Fibroblast of peridontal ligament (primary cell): ENCODE data around the gene GALNT9.
"Not testable (repeated sequence)": the region's sequence is repeated elsewhere in the genome, so short reads cannot be mapped to it uniquely, and the experiment has no call there.

Experiments used
- DNase-seq: peaks from one replicate; pipeline ENCODE4 v3.0.0-alpha.2; 2010; ENCODE audit errors: extremely low read depth

Gene GALNT9

GRCh38 chr12:132264086-132265010 lies 65.0 kb downstream of the GALNT9 start:
- no peak for DNase-seq

DNA sequence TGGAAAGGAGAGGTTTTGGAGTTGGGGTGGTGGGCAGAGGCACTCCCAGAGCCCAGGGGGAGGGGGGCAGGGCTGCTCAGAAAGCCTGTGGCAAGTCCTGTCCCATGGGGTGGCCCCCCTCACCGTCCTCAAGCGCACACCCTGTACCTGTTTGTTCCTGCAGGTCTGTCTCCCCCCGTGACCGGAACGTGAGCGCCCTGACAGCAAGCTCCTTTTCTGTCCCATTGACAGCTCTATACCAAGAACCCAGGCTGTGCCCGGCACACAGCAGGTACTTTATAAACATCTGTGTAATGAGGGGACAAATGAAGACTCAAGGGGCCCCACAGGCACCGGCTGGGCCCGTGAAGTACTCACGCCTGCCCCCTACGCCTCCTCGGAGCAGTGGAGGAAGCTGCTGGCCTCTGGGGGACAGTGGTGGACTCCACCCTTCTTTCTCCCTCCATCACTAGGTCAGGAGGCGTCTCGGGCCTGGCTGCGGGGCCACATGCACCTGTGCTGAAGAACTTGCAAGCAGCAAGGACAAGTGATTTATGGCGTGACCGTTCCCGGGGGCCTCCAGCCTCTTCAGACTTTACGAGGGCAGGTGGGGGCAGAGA lies 65.8 kb downstream of the GALNT9 start:
- DNase-seq: no peak

- no peak for DNase-seq
Observed at GRCh38 chr12:132263061-132263360, 66.4 kb downstream of the GALNT9 start.

GRCh38 chr12:132262256-132263060 lies 66.9 kb downstream of the GALNT9 start:
- DNase-seq: no peak

DNA sequence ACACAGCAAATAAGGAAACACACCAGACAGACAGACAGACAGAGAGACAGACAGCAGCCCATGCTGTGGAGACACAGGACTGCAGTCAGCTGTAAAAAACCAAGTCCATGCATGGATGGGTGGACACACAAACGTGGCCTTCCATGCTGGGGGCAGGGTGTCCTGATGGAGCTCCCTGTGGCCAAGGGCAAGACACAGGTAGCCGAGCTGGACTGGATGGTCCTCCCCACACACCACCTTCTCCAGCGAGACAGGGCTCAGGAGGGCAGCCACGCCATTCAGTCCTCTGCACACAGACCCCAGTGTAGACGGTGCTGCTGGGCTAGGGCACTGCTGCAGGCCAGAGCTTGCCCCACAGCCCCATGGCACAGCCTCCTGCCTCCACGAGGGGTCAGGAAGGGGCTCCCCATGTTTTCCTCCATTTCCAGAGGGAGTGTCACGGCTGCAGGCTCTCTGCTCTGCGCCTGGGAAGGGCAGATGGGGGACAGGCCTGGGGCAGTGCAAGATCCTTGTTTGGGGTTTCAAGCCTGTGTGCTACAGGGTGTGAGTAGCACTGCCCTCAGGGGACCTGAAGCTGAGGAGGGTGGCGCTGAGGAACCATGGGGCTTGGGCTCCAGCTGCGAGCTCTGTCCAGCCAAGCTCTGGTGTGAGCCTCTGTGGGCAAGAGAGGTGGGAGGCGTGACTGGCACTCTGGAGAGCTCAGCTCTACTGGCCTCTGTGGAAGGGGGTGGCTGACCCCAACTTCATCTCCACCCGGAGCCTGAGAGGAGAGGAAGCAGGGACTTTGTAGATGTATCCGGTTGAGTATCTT lies 67.9 kb downstream of the GALNT9 start:
- no peak for DNase-seq

DNA sequence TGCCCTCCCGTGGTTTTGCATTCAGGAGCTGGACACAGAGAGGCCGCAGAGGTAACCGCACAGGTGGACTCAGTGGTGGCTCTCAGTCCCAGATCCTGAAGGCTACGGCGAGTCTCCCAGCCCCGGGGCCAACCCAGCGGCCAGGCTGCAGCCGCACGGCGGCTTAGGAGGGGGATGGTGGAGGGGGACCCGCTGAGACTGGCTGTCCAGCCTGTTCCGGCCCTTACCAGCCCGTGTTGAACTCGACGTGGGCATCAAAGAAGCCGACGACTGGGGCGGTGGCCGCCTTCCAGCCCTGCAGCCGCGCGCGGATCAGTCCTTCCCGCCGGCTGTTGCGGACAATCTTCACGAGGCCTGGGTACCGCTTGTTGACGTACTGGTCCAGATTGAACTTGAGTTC lies 68.7 kb downstream of the GALNT9 start:
- DNase-seq: no peak

DNA sequence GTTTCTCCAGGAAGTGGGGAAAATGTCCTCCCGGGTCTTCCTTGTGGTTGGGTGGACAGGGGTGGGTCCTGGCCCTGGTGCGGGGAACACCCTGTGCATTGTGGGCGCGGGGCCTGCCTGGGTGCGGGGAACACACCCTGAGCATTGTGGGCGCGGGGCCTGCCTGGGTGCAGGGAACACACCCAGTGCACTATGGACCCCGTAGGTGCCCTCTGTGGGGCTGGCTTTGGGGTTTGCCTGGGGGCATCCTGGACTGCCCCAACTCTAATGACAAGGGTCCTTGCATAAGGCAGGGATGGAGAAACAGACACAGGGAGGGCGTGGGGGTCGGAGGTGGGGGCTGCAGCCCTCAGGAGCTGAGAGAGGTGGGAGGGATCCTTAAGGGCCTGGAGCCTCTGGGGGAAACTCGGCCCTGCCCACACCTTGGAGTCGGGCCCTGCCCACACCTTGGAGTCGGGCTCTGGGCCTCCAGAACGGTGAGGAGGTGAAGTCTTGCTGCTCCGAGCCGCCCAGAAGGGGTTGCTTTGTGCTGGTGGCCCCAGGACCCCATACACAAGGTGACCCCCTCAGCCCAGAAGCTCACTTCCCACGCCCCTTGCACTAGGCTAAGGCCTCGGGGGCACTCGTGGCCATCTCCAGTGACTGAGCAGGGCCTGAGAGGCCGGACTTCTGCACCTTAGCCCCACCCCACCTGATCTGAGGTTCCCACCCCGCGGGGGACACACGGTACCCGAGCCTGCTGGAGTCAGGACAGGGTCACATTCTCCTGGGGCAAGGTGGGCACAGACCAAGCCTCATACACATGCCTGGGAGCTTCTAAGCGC lies 69.3 kb downstream of the GALNT9 start:
- no peak for DNase-seq

GRCh38 chr12:132259364-132259871 lies 70.0 kb downstream of the GALNT9 start:
- no peak for DNase-seq

DNA sequence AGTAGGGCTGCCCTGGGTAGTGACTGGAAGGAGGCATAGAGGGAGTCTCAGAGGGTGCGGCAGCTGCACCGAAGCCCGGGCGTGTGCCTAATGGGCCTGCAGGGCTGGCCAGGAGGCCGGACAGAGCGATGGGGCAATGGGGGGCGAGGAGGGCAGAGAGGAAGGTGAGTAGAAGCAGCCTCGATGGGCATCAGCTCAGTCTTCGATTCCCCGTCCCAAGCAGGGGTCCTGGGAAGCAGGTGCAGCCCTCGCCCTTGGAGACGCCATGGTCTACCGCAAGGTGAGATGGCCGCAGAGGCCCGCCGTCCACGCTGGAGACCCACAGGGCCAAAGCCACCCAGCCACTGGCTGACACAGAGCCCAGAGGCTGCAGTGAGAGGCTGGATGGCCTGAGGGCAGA lies 70.8 kb downstream of the GALNT9 start:
- no peak for DNase-seq

DNA sequence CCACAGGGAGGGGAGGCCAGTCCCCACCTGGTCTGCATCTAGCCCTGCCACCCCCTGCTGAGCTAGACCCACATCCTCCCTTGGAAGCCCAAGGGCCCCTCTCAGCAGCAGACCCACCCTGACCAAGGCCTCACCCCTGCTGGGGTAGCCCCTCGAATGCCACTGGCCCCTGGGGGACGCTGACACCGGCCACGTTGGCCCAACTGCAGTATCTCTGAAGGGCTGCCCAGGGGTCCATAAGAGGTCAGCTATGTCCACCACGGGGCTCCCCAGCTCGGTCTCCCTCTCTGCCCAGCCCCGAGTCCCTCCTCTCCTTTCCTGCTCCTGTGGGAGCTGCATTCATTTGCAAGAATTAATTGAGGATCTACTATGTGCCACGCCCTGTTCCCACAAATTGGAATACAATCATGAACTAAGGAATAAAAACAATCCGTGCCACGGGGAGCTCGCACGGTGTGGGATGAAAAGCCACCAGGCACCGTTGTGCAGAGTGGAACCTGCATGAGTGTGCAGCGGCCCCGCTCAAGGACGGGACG lies 71.4 kb downstream of the GALNT9 start:
- DNase-seq: no peak

DNA sequence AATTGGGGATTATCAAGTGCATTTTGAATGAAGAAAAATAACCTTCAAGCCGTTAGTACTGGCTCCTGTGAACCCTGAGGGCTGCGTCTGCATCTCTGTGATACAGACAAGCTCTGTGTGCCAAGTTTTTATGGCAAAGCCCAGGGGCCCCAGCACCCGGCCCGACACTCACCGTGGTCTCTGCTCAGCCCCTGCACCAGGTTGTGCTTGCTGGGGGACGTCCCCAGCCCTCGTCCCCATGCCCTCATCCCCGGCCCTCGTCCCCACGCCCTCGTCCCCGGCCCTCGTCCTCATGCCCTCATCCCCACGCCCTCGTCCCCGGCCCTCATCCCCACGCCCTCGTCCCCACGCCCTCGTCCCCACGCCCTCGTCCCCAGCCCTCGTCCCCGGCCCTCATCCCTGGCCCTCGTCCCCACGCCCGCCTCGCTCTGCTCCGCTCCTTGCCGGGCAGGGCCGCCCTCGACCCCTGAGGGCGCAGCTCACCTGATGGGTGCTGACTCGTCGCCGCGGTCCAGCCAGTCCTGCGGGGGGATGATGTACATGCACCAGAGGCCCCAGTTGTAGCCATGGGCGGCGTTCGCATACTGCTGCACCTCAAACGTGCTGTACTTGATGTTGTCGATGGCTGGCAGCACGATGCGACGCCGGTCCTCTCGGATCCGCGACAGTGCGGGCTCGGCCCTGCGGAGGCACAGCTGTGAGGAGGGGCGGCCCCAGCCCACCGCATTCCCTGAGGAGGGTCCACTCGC lies 72.0 kb downstream of the GALNT9 start:
- DNase-seq: no peak

DNA sequence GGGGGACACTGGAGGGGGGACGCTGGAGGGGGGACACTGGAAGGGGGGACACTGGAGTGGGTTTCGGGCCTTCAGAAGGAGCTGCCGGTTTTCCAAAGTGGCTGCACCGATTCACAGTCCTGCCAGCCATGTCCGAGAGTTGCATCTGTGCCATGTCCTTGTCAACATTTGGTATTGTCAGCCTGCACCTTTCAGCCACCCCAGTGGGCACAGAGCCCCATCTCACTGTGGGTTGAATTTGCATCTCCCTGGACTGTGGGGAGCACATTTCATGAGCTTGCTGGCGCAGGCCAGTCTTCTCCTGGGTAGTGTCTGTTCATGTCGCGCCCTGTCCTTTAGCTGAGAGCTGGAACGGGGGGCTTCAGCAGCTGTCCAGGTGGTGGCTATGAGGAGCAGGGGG lies 72.7 kb downstream of the GALNT9 start:
- no peak for DNase-seq

DNA sequence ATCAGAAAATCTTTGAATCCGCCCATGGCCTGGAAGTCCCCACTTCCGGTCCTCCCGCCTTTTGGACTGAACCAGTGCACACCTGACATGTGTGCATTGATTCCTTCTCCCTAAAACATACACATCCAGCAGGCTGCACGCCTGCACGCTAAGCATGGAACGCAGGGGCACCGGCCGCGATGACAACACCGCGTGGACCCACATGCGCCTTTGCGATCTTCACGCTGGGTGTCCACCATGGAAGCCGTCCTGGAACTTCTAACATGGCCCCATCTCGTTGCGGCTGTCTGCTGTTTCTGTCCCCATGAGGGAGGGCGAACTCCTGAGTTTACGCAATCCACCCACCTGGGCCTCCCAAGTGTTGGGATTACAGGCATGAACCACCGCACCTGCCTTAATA lies 73.7 kb downstream of the GALNT9 start:
- no peak for DNase-seq

- no peak for DNase-seq
Observed at GRCh38 chr12:132253698-132254480, 75.5 kb downstream of the GALNT9 start.

DNA sequence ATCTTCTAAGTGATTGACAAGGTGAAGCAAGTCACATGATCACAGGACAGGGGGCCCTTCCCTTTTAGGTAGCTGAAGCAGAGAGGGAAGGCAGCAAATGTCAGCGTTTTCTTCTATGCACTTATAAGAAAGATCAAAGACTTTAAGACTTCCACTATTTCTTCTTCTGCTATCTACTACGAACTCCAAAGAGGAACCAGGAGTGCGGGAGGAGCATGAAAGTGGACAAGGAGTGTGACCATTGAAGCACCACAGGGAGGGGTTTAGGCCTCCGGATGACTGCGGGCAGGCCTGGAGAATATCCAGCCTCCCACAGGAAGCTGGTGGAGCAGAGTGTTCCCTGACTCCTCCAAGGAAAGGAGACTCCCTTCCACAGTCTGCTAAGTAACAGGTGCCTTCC lies 76.4 kb downstream of the GALNT9 start:
- DNase-seq: not testable (repeated sequence)

DNA sequence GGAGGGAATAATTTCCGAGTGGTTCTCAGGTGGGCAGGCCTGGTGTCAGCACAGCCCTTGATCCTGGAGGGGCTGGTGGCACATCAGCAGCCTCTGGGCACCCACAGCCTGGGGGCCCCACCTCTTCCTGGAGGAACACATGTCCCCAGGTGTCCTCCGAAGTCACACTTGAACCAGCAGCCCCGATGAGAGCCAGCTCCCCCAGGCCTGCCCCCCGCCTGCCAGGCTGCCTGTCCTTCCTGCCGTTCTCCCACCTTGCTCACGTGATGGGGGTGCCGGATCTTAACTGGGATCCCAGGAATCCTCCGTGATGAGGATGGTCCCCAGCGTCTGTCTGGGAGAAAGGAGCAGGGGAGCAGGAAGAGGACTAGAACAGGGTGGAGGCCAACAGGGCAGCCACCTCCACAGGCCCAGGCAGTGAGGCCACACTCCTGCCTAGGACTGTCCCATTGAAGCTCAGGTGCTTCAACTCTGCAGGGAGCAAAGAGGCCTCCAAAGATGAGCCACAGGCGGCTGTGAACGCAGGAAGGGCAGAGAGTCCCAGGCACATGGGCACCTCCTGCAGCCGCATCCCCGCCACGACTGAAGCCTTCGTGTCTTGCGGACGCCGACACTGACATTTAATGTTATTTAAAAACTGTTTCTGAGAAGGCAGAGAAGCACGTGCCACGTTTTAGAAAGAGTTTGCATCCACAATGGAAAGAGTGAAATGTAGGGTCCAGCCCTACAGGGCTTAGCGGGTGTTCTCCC lies 77.5 kb downstream of the GALNT9 start:
- DNase-seq: no peak

GRCh38 chr12:132251310-132251709 lies 78.1 kb downstream of the GALNT9 start:
- no peak for DNase-seq

DNA sequence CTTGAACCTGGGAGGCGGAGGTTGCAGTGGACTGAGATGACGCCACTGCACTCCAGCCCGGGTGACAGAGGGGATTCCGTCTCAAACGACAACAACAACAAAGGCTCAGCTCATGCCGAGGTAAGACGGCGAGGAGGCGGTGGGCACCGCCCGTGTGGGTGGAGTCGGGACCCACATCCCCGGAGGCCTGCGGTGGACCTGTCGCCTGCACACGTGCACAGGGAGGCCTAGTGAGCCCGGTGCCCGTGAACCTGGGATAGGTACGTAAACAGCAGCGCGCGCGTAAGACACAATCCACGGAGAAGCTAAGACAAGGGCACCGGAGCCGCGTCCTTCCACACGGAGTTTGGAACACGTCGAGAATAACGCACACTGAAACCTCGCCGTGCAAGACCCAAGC lies 78.7 kb downstream of the GALNT9 start:
- DNase-seq: no peak
